COLO668 (cell line): Measurements from ENCODE around the gene ENOX2.
"Not testable (repeated sequence)": the region's sequence is repeated elsewhere in the genome, so short reads cannot be mapped to it uniquely, and the experiment has no call there.

Experiments
- DNase-seq: peaks from one replicate; lab custom pipeline; 2025; ENCODE audit not compliant: unreplicated experiment; lab: John Stamatoyannopoulos, UW

The ENOX2 gene, protein sequence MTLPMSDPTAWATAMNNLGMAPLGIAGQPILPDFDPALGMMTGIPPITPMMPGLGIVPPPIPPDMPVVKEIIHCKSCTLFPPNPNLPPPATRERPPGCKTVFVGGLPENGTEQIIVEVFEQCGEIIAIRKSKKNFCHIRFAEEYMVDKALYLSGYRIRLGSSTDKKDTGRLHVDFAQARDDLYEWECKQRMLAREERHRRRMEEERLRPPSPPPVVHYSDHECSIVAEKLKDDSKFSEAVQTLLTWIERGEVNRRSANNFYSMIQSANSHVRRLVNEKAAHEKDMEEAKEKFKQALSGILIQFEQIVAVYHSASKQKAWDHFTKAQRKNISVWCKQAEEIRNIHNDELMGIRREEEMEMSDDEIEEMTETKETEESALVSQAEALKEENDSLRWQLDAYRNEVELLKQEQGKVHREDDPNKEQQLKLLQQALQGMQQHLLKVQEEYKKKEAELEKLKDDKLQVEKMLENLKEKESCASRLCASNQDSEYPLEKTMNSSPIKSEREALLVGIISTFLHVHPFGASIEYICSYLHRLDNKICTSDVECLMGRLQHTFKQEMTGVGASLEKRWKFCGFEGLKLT

DNA sequence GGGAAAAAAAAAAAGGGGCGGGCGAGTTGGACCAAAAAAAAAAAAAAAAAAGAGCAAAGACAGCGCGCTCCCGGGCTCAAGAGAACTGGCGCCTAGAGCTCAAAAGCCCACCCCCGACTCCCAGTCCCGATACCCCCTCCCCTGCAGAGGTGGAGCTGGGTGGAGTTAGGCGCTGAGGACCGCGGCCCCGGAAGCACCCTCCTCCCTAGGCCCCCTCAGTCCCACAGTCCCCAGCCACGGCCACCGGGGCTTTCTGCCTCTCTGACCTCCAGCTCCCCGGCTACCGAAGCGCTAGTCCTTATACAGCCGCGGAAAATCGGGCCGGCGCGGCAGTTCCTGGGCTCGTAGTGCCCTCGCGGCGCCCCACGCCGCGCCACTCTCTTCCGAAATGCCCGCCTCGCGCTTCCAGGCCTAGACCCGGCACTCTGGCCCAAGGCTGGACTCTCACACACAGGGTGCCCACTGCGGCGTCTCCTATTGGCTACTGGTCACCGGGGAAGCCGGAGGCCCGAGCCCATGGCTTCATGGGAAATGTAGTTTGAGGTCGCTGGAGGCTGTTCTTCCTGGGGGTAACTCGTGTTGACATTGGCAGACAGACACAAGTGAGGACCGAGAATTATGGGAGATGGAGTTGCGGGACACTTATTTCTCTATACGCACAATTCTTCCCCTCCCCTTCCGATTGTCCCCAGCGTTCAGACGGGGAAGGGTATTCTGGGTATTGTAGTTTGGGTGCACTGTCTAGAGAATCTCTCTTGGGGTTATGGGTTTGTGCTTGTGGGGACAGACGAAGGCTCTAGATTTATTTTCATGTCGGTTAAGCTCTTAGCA is at the start of gene ENOX2:
Gene ENOX2, minus strand, starts transcription at position 427 of the 831 bp plus-strand sequence. CDS start 199,993 bp downstream, outside the sequence.
- DNase-seq, result peak; percentile 90

DNA sequence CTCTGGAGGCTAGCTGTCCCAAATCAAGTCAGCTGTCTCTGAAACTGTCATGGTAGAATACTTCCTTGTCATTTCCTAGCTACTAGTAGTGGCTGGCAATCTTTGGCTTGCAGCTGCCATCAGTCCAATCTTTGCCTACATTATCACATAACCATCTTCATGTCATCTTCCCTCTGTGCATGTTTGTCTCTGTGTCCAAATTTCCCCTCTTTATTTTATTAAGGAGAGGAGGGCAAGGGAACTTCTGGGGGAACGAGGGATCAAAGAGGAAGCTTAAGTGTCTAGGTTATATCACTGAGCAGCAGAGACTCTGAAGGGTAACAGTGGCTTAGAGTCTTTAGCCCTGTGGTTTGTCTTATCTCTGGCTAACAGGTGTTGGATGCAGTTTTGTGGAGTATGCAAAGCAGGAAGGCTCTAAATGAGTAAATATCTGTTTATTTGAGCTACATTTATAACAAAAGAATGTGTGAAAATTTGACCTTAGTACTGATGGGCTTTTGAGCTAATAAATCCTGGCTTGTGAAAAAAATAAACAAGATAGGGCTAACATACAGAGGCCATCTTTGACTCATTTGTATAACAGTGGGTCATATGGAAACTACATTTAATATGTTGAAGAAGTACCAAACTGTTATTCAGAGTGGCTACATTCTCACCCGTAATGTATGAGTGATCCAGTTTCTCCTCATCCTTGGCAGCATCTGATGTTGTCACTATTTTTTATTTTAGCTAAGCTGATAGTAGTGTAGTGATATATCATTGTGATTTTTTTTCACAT is 49.4 kb upstream of the ENOX2 start:
- no peak for DNase-seq

DNA sequence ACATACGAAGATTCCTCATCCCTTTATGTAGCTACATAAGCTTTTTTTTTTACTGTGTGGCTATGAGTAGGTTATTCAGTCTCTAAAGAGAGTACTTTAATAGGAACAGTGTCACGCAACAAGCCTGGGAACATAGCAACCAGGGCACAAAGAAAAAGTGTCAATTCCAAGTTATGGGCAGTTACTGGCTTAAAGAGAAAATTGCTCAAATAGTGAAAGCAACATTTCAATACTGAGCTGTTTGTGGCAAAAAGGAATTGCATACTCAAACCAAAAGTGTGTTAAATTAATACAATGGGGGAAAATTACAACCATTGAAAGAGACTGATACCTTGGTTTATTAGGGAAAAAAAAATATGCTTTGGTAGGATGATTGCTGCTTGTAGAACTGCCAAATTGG is 41.2 kb upstream of the ENOX2 start:
- no peak for DNase-seq

DNA sequence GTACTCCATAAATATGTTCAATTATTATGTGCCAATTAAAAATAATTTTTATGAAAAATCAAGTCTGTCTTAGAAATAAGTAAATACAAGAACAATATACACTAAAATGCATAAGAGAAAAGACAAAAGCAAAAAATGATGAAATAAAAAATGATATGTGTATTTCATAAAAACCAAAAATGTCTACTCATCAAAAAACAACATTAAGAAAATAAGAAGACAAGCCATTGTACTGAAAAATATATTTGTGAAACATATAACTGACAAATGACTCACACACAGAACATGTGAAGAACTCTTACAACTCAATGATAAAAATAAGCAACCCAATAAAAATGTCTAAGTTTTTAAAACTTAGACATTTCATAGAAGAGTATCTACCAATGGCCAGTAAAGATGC is 34.1 kb upstream of the ENOX2 start:
- DNase-seq, result no peak

DNA sequence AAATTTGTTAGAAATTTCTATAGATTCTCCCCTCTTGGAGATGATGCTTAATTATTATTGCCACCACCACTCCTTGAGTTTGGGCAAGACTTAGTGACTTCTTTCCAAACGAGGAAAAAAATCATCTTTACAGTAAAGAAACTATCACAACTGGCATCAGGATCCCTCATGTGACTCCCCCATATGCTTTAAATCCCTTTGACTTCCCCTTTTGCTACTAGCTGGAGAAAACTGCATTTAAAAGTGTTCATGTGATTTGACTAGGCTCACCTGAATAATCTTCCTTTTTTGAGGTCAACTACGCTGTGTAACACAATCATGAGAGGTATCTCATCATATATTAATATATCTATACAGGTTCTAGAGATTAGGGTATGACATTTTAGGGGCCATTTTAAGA is 30.3 kb upstream of the ENOX2 start:
- DNase-seq, result no peak

DNA sequence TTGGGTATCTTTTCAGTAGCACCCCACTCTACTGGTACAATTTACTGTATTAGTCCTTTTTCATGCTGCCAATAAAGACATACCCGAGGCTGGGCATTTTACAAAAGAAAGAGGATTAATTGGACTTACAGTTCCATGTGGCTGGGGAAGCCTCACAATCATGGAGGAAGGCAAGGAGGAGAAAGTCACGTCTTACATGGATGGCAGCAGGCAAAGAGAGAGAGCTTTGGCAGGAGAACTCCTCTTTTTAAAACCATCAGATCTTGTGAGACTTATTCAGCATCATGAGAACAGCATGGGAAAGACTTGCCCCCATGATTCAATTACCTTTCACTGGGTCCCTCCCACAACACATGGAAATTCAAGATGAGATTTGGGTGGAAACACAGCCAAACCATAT is 17.4 kb upstream of the ENOX2 start:
- DNase-seq, result not testable (repeated sequence)

DNA sequence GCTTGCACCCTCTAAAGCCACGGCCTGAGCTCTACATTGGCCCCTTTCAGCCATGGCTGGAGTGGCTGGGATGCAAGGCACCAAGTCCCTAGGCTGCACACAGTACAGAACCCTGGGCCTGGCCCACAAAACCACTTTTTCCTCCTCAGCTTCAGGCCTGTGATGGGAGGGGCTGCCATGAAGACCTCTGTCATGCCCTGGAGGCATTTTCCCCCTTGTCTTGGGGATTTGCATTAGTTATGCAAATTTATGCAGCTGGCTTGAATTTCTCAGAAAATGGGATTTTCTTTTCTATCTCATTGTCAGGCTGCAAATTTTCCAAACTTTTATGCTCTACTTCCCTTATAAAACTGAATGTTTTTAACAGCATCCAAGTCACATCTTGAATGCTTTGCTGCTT is 16.7 kb upstream of the ENOX2 start:
- not testable (repeated sequence) for DNase-seq

DNA sequence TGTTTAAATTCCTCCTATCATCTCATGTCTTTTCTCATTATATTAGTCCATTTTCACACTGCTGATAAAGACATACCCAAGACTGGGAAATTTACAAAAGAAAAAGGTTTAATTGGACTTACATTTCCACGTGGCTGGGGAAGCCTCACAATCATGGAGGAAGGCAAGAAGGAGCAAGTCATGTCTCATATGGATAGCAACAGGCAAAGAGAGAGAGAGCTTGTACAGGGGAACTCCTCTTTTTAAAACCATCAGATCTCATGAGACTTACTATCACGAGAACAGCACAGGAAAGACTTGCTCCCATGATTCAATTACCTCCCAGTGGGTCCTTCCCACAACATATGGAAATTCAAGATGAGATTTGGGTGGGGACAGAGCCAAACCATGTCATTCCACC is 15.5 kb upstream of the ENOX2 start:
- DNase-seq, result not testable (repeated sequence)

DNA sequence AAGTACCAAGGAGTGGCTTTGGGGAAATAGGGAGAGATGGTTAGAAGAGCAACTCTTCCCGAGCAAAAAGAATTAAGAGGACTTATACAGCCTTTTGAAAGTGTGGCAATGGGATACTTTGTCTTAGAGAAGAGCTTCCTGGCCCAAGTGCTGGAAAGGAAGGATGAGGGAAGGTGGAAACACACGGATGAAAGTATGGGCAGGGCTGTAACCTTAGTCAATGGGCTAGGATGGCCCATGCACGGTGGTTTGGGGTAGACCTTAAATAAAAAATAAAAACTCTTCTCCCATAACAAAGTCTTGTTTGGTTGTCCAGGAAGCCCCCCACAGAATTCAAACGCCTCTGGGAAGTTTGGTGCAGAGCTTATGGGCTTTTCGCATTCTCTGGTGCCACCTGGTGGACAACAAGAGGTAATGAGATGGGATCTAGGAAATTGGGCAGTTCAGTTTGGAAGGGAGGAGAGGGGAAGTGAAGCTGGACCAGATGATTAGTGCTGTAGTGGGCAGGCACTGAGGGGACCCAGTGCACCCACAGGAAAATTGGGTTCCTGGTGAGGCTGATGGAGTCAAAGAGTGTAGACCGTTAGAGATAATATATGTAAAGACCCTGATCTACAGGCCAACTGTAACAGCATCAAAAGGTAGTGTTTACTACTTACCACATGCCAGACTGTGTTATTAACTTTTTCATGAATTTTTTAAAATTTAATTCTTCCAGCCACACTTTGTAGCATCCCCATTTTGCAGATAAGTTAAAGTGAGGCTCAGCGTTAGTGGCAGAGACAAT is 13.8 kb upstream of the ENOX2 start:
- DNase-seq, result peak; percentile 15

DNA sequence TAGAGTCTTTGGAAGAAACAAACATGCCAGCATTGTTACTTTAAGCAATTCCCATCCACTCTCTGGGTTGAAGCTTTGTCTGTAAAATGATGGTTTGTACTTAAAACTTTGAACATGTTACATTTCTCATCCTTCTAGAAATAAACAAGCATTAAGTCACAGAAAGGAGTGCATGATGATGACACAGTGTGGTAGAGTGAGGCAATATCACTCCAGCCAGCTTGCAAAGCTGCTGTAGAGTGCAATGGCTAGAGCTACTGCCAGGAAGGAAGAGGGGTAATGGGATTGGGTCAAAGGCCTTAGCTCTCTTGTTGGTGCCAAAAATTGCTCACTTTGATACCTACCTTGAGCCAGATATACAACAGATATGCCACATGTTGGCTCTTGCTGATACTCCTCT is 12.3 kb upstream of the ENOX2 start:
- no peak for DNase-seq

DNA sequence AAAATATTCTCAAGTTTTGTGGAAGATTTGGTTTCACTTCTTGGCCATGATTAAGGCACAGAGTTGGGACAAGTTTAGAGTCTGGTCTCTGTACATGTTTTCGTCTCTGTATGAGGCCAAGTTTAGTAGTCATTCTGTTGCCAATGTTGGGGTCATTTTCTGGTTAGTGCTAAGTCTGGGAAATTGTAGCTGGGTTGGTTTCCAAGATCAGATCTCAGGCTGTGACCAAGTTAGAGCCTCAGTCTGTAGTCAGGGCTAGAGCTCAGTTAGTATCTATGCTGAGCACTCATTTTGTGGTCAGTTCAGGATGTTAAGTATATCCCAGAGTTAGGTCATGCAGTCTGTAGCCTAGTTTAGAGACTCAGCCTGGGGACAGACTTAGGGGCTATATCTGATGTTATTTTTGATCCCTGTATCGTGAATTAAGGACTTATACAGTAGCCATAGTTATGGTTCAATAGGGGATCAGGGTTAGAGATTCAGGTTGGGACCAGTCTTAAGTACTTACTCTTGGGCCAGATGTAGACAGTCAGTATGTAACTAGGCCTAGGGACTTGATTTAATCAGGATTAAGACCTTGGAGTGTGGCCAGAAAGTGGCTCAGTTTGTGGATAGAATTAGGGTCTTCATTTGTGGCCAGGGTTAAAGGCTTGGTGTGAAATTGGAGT is 6.6 kb upstream of the ENOX2 start:
- DNase-seq, result no peak

DNA sequence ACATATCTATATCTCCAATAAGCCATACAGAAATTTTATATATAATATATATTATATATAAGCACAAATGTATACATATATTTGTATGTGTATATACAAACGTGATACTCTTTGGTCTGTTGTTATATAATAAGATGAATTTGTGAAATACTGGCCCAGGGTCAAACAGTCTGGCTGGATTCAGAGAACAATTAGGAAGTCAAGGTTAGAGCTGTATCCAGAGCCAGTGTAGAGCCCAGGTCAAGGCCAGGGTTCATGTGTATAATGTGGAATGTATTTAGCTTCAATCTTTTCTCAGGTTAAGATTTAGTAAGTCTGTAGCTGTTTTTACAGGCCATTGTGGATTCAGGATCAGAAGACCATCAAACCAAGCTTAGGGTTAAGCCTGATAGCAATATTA is 3.8 kb upstream of the ENOX2 start:
- no peak for DNase-seq

DNA sequence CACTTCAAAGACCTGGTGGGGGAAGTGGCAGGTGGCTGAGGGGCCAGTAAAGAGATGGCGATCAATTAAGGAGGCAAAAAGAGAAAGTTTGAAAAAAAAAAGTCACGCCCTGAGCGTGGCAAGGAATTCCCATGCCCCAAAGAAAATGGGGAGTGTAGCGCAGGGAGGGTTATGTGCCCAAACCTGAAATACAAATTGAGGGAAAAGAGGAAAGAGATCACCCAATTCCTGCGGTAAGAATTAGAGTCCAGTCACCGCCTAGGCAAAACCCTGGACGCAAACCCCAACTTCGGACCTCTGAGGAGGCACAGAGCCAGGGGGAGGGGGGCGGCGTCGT is 595 bp downstream of the ENOX2 start:
- DNase-seq, result no peak

DNA sequence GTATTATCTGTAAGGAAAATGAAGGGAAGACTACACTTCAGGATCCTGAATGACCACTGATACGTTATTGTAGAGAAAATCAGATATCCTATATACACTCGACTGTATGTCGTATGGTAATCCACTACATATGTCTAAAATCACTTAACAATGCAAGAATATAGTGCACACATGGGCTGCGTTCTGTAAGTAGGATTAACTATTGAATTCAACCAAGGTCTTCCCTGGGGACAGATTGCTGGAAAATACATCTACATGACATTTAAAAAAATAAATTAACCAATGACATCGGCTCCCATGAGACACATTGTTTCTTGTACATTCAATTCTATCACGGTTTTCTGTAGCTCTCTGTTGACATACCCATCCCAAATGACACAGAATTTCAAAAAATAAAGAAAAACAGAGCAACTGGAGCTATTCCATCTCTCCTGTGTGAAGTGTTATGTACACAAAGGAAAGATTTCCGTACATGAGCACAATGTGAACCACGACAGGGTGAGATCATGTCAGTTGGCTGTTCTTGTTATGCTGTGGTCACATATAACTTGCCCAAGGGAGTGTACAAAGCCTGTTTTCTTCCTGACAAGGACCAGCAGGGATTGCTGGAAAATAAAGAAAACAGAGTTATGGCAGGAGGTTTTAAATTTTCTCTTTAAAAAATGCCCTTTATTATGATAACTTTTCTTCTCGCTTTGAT is 6.1 kb downstream of the ENOX2 start:
- no peak for DNase-seq

DNA sequence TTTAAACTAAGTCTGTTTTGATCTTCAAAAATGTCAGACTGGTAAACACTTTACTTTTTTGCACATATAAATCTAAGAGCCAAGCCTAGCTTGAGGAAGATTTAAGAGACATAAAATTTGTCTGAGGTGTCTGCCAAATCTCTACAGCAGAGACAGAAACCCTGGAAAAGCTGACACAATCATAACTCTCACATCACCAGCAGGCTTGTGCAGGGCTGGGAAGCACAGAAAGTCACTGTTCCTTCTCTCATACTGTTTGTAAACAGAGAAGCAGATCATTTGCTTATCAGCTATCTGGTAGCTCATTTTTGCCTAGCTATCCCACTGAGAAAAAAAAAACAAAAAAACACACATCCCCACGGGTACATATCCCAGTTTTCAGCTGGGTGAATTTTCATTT is 7.0 kb downstream of the ENOX2 start:
- DNase-seq, result no peak

DNA sequence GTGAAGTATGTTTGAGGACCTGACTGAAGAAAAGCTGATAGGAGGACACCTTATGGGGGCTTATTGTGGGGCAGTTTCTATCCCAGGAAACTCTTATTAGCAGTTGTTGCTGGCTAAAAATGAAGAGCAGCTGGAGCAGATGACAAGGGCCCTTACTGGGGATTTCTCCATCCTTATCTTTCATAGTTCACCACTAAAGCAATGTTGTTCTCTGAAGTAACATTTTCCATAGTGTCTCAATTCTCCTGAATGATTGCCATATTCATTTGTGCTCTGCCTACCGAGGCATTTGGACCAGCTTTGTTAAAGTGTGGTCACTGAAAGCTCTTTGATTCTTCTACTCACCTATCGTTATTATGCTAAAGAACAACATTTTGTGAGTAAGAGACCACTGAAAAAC is 7.7 kb downstream of the ENOX2 start:
- no peak for DNase-seq

DNA sequence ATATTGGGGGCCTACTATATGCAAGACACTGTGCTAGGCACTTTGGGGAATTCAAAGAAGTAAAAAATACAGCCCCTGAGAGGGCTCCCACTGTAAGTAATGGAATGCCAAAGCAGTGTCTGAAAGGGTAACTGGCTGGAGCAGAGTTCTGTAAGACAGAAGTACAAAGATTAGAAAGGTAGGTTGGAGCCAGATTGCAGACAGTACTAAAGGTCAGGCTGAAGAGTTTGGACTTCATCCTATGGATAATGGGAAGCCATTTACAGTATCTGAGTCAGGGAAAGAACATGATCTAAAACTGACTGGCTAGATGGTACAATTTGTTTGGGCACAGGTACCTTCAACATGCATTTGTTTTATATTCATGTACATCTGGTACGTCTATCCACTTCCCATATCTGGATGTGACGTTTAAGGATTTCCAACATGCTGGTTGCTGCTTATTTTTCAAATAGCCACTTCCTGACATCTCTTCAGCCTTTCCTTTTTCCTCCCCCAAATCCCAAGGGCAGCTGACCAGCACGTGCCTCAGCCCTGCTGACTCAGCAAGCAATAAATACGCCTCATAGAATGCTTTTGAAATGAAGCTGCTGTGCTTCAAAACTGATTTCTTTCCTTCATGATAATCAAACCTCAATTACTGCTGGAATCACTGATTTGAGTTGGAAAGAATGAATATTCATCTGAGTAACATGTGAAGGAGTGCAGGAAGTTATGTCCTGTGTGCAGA is 9.5 kb downstream of the ENOX2 start:
- DNase-seq, result no peak

DNA sequence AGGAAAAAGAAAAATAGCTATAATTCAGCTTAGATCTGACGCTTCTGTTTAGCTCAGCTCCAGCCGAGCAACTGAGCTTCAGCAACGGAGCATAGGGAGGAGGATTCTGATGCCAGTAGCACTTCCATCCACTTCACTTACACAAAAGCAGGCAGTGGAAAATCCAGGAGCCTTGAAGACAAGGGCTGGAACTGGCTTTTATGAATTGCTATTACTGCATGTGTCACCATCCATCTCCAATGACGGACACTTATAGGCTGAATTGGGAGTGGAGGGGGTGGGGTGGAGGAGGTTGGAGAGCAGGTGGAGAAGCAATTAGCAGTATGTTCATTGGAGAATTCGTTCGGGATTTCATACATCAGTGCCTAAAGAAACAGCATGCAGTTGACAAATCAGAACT is 15.6 kb downstream of the ENOX2 start:
- DNase-seq, result no peak

DNA sequence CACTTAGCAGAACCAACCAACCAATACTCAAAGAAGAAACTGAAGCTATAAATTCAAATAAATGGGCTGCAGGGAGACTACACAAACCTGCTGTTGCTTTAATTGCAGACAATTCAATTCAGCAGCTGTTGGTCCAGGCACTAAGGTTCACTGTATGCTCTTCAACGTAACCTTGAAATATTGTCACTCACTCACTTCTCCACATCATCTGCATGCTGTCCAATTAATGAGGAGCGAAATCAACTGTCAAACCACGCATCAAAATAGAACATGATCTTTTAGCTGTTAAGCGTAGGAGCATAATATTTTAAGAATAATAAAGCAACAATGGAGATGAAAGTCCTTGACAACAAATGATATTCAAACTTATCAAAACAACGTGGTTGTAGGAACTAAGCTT is 17.0 kb downstream of the ENOX2 start:
- DNase-seq, result no peak
